ENCODE data around the gene CROCC. TPM values are rescaled to one million over a fixed set of nuclear protein-coding genes. Genes with fewer than 3 reads are reported as not detected.
"Not testable (repeated sequence)": the region's sequence is repeated elsewhere in the genome, so short reads cannot be mapped to it uniquely, and the experiment has no call there.

The CROCC gene, protein sequence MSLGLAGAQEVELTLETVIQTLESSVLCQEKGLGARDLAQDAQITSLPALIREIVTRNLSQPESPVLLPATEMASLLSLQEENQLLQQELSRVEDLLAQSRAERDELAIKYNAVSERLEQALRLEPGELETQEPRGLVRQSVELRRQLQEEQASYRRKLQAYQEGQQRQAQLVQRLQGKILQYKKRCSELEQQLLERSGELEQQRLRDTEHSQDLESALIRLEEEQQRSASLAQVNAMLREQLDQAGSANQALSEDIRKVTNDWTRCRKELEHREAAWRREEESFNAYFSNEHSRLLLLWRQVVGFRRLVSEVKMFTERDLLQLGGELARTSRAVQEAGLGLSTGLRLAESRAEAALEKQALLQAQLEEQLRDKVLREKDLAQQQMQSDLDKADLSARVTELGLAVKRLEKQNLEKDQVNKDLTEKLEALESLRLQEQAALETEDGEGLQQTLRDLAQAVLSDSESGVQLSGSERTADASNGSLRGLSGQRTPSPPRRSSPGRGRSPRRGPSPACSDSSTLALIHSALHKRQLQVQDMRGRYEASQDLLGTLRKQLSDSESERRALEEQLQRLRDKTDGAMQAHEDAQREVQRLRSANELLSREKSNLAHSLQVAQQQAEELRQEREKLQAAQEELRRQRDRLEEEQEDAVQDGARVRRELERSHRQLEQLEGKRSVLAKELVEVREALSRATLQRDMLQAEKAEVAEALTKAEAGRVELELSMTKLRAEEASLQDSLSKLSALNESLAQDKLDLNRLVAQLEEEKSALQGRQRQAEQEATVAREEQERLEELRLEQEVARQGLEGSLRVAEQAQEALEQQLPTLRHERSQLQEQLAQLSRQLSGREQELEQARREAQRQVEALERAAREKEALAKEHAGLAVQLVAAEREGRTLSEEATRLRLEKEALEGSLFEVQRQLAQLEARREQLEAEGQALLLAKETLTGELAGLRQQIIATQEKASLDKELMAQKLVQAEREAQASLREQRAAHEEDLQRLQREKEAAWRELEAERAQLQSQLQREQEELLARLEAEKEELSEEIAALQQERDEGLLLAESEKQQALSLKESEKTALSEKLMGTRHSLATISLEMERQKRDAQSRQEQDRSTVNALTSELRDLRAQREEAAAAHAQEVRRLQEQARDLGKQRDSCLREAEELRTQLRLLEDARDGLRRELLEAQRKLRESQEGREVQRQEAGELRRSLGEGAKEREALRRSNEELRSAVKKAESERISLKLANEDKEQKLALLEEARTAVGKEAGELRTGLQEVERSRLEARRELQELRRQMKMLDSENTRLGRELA (N-terminal part only)
- 30.2 TPM for total RNA-seq

DNA sequence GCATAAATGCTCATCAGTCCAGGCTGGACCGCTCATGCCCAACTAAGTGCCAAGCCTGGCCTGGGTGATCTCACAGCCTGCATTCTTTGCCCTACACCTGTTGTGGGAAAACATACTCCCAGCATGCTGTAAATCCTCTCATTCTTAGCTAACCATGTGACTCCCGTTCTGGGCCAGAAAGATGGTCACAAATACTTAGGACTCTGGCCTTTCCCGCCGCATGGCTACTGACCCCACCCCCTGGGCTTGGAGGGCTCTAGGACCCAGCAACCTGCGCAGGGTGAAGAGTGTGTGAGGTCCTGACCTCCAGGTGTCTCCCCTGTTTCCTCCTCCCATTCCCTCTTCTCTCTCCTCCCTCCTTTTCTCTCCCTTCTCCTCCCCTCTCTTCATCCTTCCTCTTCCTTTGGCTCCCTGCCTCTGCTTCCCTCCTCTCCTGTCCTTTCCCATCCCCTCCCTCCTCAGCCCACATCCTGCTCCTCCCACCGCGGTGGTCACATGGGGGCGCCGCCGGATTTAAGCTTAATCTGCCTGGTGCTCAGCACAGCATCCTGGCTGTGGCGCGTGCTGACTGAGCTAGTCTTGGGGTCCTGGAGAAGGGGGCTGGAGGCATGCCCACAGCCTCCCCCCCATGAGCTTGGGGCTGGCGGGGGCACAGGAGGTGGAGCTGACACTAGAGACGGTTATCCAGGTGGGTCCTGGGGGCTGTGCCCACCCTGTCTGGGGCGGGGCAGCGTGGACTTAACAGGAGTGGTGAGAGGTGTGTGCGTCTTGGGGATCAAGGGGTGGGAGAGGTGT is at the start of gene CROCC:
Gene CROCC, plus strand, starts transcription at position 541 of the 795 bp plus-strand sequence. Its CDS starts 88 bp downstream, at position 629.
- peak in 1 of 3 donors; percentile 52 for DNase-seq (ENCODE audit: low read depth in 2 of 3, low spot score in 2 of 3)

DNA sequence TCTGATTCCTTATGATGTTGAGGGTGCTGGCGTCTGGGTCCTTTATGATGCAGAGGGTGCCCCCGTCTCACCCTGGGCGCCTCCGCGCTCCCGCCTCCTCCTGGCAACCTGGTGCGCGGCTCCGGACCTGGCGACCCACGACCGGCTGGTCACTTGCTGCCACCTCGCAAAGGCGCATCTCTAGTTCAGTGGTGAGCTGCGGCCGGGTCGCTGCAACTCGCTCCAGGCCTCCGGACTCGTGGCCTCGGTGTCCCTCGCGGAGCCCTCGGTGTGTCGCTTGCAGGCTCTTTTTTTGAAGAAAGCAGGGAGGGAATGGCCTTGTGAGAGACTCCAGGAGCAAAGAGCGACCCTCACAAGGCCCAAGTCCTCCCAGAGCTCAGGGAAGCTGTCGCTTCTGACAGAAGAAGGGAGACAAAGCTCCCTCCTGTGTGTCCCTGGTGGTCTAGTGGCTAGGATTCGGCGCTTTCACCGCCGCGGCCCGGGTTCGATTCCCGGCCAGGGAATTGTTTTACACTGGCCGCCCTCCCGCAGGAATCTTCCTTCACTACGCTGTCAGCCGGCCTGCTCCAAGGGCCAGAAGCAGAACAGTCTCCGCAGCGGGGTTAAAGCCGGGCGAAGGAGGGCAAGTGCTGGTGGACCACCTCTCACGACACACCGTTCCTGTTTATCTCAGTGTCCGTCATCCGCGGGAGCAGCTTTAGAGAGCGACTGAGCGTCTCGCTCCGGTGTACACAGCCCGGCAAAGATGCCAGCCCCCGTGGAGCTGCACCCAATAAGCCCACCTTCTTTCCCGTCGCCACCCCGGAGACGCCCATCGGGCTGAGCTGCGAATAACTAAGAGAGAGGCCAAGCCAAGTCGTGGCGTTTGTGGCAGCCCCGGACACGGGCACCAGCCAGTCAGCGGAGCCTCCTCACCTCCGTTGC is 49.3 kb upstream of the CROCC start:
- DNase-seq (ENCODE audit: low read depth in 2 of 3, low spot score in 2 of 3) = peak in 2 of 3 donors; percentile 28 to 48

DNA sequence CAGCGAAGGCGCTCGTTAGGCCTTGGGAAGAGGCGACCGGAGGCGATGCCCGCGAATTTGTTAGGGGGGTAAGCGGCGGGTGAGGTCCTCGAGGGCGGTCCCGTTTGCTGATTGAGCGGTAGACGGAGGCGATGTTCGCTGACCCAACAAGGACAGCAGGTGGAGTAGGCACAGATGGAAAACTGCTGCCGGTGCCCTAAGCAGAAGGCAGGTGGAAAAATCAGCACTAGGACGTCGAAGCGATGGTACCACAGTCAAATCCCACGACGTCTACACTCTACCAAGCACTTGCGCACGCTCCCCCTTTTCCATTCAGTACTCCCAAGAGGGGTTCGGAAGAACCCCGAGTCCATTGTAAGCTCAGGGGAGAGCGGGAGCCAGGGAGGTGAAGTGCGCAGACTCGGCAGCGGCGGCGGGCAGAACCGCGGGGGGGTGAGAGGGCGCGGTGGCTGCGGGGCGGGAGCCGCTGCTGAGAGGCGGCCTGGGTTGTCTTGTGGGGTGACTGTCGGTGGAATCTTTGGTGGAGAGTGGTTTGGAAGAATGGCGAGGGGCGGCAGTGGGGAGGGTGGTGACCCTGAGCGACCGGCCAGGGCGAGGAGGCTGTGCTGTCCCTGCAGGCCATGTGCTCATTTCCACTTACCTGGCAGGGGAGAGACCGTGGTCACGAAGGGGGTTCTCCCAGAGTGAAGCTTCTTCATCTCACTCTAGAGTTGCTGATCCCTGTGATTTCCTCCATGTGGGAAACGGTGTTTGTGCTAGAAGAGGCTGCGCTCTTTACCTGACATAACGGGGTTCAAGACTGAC is 48.5 kb upstream of the CROCC start:
- peak in 2 of 3 donors; percentile 22 to 52 for DNase-seq (ENCODE audit: low read depth in 2 of 3, low spot score in 2 of 3)

DNA sequence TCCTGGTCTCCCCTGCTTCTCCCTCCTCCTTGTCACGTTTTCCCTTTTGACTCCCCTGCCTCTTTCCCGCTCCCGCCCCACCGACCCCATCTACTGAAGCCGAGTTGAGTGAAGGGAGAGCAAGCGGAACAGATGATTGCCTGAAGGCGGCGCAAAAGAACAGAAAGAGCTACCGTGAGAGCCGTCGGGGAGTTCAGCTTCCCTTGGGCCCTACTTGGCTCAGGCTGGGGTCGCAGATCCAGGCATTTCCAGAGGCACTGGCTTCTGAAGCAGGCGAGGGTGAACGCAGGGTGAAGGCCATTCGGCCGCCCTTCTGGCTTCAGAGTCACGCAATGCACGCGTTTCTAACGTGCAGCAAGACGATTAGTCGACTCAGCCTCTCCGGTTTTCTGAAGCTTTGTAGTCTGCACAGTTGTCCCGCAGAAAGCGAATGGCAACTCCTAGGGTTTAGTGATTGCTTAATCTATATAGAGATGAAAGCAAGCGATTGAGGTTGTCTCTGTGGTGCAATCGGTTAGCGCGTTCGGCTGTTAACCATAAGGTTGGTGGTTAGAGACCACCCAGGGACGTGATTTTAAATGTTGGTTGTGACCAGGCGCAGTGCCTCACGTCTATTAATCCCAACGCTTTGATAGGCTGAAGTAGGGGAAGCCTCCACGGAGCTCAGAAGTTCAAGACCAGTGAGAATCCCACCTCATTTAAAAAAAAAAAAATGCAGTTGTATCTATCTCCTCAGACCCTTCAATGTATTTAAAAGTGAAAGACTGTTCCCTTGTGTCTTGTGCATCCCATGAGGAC is 46.6 kb upstream of the CROCC start:
- DNase-seq (ENCODE audit: low read depth in 2 of 3, low spot score in 2 of 3) = not testable (repeated sequence)

DNA sequence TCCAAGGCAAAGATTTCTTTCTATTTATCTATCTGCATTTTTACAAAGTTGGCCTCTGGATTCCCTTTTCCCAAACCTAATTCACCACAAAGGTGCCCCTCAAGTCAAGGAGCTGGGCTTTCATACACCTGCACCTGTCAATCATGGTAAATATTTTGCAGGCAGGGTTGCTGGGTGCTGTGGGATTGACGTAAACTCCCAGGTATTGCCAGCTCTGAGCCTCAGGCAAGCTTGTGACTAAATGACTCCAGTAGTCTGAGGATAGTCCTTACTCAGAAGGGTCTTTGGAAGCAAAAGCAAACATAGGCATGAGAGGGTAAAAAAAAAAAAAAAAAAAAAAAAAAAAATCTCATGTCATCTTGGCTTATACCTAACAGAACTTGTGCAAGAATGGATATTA is 40.0 kb upstream of the CROCC start:
- not testable (repeated sequence) for DNase-seq (ENCODE audit: low read depth in 2 of 3, low spot score in 2 of 3)

DNA sequence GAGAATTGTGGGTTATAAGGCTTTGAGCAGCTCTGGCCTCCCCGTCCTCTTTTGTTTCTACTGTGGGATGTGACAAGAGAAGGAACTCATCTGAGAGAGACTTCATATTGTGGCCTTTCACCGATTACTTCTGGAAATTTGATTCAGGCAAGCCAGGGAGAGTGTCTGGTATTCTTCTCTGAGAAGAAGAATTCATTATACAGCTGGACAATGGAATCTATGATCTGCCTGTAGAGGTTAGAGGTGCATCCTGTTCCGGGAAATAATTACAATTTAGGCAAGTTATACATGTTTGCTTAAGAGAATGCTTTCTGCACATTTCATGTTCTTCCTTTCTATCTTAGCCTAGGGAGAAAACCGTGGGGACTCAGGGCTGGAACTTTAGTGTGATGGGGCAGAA is 38.7 kb upstream of the CROCC start:
- no peak for DNase-seq (ENCODE audit: low read depth in 2 of 3, low spot score in 2 of 3)

DNA sequence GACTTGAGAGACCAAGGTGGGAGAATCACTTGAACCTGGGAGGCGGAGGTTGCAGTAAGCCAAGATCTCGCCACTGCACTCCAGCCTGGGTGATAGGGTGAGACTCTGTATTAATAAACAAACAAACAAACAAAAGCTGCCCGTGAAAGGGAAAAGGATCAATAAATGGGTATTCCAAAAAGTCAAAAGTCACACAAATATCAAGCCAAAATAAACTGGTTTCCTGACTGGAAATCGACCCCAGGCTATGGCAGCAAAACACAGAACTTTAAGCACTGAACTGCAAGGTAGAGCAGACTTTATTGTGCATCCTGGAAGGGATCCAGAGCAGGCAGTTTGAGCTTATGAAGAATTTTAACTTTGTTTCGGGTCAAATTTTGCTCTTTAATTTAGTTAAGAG is 37.2 kb upstream of the CROCC start:
- DNase-seq (ENCODE audit: low read depth in 2 of 3, low spot score in 2 of 3) = not testable (repeated sequence)

DNA sequence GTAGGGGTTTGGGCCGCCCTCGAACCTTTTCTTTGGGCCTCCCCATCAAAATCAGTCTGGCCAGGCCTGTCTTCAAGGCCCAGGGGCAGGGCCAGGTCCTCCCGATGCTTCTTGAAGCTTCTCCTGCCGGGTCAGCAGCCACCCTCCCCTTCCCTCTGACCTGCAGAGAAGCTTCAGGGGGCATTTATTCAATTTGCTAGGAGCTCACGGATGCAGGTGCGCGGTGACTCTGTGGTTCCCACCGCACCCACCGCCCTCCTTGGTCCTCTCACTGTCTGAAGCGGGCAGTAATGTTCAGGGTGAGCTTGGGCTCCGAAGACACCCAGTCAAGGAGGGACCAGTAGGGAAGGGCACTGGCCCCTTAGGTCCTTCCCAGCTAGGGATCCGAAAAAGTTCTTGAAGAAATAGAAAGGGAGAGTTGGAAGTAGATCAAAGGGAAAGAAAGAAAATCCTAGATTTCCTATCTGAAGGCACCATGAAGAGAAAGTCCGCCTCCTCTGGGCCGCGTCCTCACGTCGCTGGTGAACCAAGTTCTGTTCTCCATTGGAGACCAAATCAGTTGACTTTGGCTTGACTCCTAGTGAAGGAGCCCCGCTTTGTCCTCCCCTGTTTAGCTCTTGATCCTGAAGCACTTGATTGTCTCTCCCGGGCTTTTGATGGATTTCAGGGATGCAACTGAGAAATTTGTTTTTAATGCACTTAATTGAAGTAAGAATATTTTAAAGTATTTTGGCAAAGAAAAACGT is 34.7 kb upstream of the CROCC start:
- no peak for DNase-seq (ENCODE audit: low read depth in 2 of 3, low spot score in 2 of 3)

DNA sequence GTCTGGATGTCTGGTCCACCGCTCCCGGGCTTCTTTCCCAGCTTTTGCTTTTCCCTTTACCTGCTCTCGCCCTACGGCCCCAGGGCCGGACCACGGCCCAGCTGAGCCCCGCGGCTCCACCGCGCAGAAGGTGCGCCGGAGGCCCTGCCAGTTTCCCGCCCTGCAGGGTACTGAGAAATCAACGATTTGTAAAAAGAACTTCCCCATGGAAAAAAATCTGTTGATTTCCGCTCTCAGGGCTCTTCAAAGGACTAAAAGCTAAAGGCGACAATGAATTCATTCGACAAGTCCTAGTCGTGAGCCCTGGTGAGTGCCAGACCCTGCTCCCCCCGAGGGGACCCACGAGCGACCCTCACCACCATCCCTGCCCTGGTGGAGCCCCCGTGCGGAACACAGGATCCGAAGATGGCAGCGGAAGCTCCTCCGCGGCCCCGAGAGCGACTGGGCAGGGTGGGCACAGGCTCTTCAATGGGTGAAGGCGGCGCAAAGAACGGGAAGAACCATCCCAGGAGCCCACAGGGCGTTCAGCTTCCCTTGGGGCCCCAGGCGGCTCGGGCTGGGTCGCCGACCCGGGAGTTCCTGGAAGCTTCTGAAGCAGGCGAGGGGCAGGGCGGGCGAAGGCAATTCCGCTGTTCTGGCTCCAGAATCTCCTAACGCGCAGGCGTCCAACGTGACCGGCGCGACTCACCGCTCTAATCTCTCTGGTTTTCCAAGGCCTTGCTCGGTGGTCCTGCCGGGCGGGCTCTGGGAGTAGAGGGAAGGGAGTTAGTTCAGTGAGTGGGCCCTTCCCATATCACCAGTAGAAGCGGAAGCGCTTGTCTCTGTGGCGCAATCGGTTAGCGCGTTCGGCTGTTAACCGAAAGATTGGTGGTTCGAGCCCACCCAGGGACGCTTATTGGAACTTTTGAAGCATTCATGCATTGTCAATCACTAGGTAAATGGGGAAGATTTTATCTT is 32.6 kb upstream of the CROCC start:
- DNase-seq (ENCODE audit: low read depth in 2 of 3, low spot score in 2 of 3) = peak in 1 of 3 donors; percentile 70

DNA sequence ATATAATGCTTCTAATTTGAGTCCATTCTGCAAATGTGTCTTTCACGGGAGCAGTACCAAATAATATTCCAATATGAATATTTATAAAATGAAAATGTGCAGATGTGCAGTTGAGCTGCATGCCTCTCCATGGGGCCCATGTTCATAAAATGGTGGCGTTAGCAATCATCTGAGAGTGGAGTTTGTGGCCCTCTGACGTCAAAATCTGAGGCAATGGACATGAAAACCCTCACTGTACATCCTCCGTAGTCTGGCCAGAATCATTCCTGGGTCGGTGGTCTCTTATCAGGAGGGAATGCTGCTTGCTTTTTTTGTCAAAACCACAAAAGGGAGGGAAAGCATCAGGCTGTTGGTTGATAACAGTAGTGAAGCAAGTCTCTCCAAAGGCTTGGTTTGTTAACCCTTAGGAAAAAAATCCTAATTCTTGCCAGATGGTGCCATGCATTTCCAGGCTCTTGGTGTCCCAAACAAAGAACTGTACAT is 31.2 kb upstream of the CROCC start:
- not testable (repeated sequence) for DNase-seq (ENCODE audit: low read depth in 2 of 3, low spot score in 2 of 3)

DNA sequence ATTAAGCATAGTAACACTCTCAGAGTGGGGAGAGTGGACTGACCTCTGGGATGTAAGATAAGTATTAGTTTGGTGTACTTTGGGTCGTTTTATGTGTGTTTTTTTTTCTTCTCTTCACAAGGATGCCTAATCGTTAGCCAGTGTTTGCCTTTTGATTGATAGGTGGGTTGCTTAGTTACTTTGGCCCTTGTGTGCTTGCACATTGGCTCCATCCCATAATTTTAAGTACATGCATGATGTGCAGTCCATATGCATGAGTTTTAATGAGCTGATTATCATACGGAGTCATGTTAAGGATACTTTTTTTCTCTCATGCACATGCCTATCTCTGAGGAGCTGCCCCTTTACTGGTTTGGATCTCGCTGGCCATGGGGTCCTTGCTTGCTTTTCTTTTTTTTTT is 30.7 kb upstream of the CROCC start:
- not testable (repeated sequence) for DNase-seq (ENCODE audit: low read depth in 2 of 3, low spot score in 2 of 3)

DNA sequence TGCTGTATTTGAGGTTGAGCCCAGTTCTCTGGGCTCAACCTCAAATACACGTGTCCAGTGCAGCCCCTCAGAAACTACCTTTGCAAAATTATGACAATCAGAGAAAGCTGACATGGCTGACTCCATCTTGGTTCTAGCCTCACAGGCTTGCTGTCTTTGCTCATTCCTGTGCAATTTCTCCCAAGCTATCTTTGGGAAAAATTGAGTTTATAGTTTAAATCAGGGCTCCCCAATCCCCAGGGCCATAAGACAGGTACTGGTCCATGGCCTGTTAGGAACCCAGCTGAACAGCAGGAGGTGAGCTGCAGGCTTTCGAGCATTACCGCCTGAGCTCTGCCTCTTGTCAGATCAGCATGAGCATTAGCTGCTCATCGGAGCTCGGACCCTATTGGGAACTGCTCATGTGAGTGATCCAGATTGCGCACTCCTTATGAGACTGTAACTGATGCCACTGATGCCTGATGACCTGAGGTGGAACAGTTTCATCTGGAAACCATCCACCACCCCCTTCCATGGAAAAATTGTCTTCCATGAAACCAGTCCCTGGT is 28.7 kb upstream of the CROCC start:
- DNase-seq (ENCODE audit: low read depth in 2 of 3, low spot score in 2 of 3) = not testable (repeated sequence)

DNA sequence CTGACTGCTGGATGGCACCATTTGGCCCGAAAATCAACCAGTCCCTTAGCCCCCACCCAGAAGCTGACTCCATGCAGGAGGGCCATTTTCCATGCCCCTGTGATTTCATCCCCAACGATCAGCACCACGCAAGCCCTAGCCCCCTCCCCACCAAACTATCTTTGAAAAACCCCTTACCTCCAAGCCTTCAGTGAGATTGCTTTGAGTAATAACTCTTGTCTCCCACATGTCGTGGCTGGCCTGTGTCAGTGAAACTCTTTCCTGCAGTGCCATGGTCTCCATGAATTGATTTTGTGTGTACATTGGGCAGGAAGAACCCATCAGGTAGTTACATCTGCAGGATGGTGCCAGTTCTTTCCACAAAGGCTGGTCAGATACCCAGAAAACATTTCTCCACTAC is 27.9 kb upstream of the CROCC start:
- DNase-seq (ENCODE audit: low read depth in 2 of 3, low spot score in 2 of 3) = not testable (repeated sequence)

DNA sequence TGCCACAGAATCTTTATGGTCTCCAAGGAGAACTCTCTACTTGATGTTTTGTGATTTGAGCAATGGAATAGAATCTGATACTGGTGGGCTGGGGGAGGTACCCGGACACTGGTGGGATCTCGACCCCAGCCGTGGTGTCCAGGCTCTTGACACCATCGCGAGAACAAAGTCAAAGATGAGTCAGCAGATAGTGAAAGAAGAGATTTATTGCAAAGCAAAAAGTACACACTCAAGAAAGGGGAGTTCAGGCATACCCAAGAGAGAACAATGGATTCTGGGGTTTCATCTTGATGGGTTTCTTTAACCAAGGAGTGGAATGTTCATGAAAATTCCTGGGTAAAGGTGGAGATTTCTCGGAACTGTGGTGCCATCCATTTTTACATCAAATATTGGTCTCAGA is 27.4 kb upstream of the CROCC start:
- not testable (repeated sequence) for DNase-seq (ENCODE audit: low read depth in 2 of 3, low spot score in 2 of 3)

DNA sequence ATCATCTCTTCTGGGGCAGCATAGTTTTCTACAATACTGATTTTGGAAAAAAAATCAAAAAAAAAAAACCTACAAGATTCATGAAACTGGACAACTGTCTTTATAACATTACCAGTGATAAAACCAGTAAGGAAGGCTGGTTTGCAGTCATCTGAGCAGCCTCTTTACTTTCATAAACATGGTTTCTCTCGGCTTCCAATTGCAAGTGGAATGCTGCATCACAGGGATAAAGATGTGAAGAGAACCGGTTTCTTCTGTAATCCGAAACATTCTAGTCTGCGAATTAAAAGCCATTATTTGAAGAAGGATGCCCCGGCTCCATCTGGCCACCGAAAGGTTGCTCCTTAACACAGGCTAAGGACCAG is 26.5 kb upstream of the CROCC start:
- DNase-seq (ENCODE audit: low read depth in 2 of 3, low spot score in 2 of 3) = not testable (repeated sequence)

Measured in hematopoietic multipotent progenitor cell (in vitro differentiated cells).